ENCODE results near the gene MED13L. TPM values are rescaled to one million over a fixed set of nuclear protein-coding genes. Genes with fewer than 3 reads are reported as not detected.

MED13L gene
- total RNA-seq, 1 donor from 2014 or later, result 97.7 TPM

DNA sequence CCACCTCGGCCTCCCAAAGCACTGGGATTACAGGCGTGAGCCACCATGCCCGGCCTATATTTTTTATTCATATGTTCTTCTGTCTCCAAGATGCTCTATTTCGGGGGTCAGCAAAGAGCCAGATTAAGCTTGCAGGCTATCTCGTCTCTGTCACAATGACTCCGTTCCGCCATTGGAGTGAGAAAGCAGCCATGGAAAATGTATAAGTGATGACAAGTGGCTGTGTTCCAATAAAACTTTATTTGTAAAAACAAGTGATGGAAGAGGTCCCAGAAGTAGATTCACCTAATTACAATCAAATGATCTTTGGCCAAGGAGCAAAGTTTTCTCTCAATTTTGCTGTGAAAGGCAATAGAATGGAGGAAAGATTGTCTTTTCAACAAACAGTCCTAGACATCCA, 342.6 kb downstream of the MED13L start:
- Mint-ChIP-seq H3K27ac (no peak overlapping the region), H3K9me3 (peaks cover 21% of the 10 kb centered on the region), H3K36me3 (no peaks in the 10 kb centered on the region), H3K27me3 (no peaks in the 10 kb centered on the region), H3K4me3 (no peak overlapping the region), H3K4me1 (ENCODE audit: unreplicated experiment) (peaks cover 7% of the 10 kb centered on the region)
- DNase-seq (ENCODE audit: extremely low spot score, unreplicated experiment), result no peak
- TF ChIP-seq, protein P1, sequence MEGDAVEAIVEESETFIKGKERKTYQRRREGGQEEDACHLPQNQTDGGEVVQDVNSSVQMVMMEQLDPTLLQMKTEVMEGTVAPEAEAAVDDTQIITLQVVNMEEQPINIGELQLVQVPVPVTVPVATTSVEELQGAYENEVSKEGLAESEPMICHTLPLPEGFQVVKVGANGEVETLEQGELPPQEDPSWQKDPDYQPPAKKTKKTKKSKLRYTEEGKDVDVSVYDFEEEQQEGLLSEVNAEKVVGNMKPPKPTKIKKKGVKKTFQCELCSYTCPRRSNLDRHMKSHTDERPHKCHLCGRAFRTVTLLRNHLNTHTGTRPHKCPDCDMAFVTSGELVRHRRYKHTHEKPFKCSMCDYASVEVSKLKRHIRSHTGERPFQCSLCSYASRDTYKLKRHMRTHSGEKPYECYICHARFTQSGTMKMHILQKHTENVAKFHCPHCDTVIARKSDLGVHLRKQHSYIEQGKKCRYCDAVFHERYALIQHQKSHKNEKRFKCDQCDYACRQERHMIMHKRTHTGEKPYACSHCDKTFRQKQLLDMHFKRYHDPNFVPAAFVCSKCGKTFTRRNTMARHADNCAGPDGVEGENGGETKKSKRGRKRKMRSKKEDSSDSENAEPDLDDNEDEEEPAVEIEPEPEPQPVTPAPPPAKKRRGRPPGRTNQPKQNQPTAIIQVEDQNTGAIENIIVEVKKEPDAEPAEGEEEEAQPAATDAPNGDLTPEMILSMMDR (conservative IDR thresholded peaks at IDR 0.05), result no peak

DNA sequence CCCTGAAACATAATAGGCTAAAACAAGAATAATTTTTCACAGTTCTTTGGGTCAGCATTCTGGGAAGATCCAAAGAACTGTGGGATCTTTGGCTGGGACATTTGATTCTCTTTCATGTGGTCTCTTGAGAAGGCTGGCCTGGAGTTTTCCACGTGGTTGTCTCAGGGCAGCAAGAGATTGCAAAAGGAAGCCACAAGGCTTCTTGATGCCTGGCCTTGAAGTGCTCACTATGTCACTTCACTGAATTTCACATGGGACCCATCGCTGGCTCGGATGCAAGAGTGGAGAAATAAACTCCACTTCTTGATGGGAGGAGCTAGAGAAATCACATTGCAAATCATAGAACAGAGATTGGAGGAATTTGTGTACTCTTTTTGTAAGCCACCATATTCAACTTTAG, 343.4 kb downstream of the MED13L start:
- H3K4me3 Mint-ChIP-seq, result no peak overlapping the region
- peaks cover 7% of the 10 kb centered on the region for H3K4me1 Mint-ChIP-seq (ENCODE audit: unreplicated experiment)
- DNase-seq (ENCODE audit: extremely low spot score, unreplicated experiment), result no peak
- TF ChIP-seq, protein P1 (conservative IDR thresholded peaks at IDR 0.05), result no peak
- H3K36me3 Mint-ChIP-seq, result no peaks in the 10 kb centered on the region
- H3K9me3 Mint-ChIP-seq, result peaks cover 18% of the 10 kb centered on the region
- no peak overlapping the region for H3K27ac Mint-ChIP-seq
- H3K27me3 Mint-ChIP-seq, result no peaks in the 10 kb centered on the region

DNA sequence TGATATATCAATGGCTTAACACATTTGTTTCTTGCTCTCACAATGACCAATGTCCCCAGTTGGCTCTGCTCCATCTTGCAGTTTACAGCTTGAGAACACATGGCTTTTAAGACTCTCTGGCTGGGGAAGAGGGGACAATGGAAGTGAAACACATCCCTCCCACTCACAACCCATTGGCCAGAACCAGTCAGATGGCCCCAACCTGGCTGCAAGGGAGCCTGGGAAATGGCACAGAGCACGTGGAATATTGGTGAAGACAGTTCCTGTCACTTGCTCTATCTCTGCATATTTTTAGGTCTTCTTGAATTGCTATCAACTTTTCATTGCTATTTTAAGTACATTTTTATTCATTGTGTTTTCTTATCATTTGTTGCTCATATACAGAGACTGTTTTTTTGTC, 345.4 kb downstream of the MED13L start:
- H3K27me3 Mint-ChIP-seq, result no peaks in the 10 kb centered on the region
- DNase-seq (ENCODE audit: extremely low spot score, unreplicated experiment), result no peak

DNA sequence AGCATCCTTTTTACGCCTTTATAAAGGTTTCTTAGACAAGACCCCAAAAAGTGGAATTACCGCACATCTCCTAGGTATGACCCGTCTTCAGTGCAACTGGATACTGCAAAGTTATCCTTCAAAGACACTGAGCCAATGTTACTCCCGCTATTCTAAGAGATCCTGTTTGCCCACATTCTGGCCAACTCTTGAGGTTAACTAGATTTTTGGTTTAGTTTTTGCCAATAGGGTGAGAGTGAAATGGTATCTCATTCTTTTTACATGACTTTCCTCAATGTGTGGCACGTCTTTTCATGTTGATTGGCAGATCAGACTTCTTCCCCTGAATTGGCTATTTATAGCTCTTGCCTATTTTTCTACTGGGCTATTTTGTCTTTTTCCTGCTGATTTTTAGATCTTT, 347.2 kb downstream of the MED13L start:
- H3K4me3 Mint-ChIP-seq, result no peak overlapping the region
- TF ChIP-seq, protein P1 (conservative IDR thresholded peaks at IDR 0.05), result no peak
- DNase-seq (ENCODE audit: extremely low spot score, unreplicated experiment), result no peak
- no peaks in the 10 kb centered on the region for H3K36me3 Mint-ChIP-seq
- H3K27ac Mint-ChIP-seq, result no peak overlapping the region
- H3K9me3 Mint-ChIP-seq, result no peaks in the 10 kb centered on the region
- no peaks in the 10 kb centered on the region for H3K27me3 Mint-ChIP-seq
- no peaks in the 10 kb centered on the region for H3K4me1 Mint-ChIP-seq (ENCODE audit: unreplicated experiment)

More for the DNA sequence above, 345.4 kb downstream of the MED13L start:
- peaks cover 7% of the 10 kb centered on the region for H3K4me1 Mint-ChIP-seq (ENCODE audit: unreplicated experiment)
- no peaks in the 10 kb centered on the region for H3K36me3 Mint-ChIP-seq
- H3K9me3 Mint-ChIP-seq, result peaks cover 11% of the 10 kb centered on the region
- no peak overlapping the region for H3K27ac Mint-ChIP-seq
- H3K4me3 Mint-ChIP-seq, result no peak overlapping the region
- TF ChIP-seq, protein P1 (conservative IDR thresholded peaks at IDR 0.05), result no peak

DNA sequence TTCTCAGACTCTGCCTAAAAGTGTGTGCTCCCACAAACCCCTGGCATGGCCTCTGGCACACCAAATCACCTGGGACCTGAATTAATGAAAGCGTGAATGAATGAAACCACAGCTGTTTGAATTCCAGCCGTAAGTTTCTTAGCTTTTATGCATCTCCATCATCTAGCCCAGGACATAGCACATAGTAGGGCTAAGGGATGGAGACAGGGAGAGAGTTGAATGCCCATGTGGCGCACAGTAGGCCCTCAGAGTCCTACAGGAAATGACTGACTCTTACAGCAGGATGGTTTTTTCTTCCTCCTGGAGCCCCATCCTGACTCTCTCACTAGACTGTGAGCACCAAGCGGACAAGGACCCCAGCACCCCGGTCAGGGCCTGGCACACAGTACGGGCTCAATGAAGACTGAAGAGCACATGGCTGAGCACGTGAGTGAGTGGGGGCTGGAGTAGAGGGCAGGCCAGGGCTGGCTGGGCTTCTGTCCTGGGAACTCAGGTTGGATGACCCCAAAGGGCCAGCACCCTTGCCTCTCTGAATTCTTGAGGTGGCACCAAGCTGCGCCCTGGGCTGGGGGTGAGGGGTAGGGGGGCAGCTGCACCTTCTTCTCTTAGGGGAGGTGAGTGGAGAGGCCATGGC, 351.3 kb downstream of the MED13L start:
- H3K9me3 Mint-ChIP-seq, result peaks cover 4% of the 10 kb centered on the region
- H3K4me1 Mint-ChIP-seq (ENCODE audit: unreplicated experiment), result no peaks in the 10 kb centered on the region
- no peaks in the 10 kb centered on the region for H3K36me3 Mint-ChIP-seq
- H3K27ac Mint-ChIP-seq, result no peak overlapping the region
- peaks cover 6% of the 10 kb centered on the region for H3K27me3 Mint-ChIP-seq
- no peak for DNase-seq (ENCODE audit: extremely low spot score, unreplicated experiment)
- TF ChIP-seq, protein P1 (conservative IDR thresholded peaks at IDR 0.05), result no peak
- H3K4me3 Mint-ChIP-seq, result no peak overlapping the region

Data from type B pancreatic cell (in vitro differentiated cells).